IPS-20b (cell line): ENCODE data around the gene BICRAL.
"Not testable (repeated sequence)": the region's sequence is repeated elsewhere in the genome, so short reads cannot be mapped to it uniquely, and the experiment has no call there.

Experiments used
- H3K27ac ChIP-seq: one replicate; pipeline ENCODE4 v1.5.1; 2013; ENCODE audit warnings: low read length
- H3K27me3 ChIP-seq: 2 replicates; pipeline ENCODE4 v1.6.1; 2013; ENCODE audit warnings: mild to moderate bottlenecking, low read length, inconsistent platforms; ENCODE audit not compliant: insufficient read depth
- H3K36me3 ChIP-seq: 2 replicates; pipeline ENCODE4 v1.6.1; 2013; ENCODE audit warnings: low read depth, mild to moderate bottlenecking, inconsistent platforms, low read length, moderate library complexity; ENCODE audit not compliant: insufficient read depth
- H3K4me1 ChIP-seq: 2 replicates; pipeline ENCODE4 v1.6.1; 2013; ENCODE audit warnings: mild to moderate bottlenecking, control low read depth, inconsistent platforms, low read length, moderate library complexity; ENCODE audit not compliant: insufficient read depth
- H3K4me3 ChIP-seq: 2 replicates; pipeline ENCODE4 v1.5.1; 2013; ENCODE audit warnings: mild to moderate bottlenecking, low read length, inconsistent platforms
- H3K9ac ChIP-seq: 2 replicates; pipeline ENCODE4 v1.6.1; 2013; ENCODE audit warnings: low read depth, mild to moderate bottlenecking, inconsistent platforms, low read length, moderate library complexity
- H3K9me3 ChIP-seq: 2 replicates; pipeline ENCODE4 v1.6.1; 2013; ENCODE audit warnings: mild to moderate bottlenecking, low read depth, low read length, inconsistent platforms; ENCODE audit not compliant: insufficient read depth

Gene BICRAL, protein sequence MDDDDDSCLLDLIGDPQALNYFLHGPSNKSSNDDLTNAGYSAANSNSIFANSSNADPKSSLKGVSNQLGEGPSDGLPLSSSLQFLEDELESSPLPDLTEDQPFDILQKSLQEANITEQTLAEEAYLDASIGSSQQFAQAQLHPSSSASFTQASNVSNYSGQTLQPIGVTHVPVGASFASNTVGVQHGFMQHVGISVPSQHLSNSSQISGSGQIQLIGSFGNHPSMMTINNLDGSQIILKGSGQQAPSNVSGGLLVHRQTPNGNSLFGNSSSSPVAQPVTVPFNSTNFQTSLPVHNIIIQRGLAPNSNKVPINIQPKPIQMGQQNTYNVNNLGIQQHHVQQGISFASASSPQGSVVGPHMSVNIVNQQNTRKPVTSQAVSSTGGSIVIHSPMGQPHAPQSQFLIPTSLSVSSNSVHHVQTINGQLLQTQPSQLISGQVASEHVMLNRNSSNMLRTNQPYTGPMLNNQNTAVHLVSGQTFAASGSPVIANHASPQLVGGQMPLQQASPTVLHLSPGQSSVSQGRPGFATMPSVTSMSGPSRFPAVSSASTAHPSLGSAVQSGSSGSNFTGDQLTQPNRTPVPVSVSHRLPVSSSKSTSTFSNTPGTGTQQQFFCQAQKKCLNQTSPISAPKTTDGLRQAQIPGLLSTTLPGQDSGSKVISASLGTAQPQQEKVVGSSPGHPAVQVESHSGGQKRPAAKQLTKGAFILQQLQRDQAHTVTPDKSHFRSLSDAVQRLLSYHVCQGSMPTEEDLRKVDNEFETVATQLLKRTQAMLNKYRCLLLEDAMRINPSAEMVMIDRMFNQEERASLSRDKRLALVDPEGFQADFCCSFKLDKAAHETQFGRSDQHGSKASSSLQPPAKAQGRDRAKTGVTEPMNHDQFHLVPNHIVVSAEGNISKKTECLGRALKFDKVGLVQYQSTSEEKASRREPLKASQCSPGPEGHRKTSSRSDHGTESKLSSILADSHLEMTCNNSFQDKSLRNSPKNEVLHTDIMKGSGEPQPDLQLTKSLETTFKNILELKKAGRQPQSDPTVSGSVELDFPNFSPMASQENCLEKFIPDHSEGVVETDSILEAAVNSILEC

GRCh38 chr6:42781796-42782688 is at the start of gene BICRAL:
TSS of gene BICRAL (plus strand) at chr6:42782052. CDS start at chr6:42822023, 39,971 bp downstream.
- peak within 1 kb of the TSS; percentile 99 for H3K9ac ChIP-seq
- no peaks in the 10 kb centered on the region for H3K27me3 ChIP-seq
- peaks cover 20% of the 10 kb centered on the region; the same call in 1 of the 2 replicates for H3K4me1 ChIP-seq
- H3K36me3 ChIP-seq = no peaks in the 10 kb centered on the region
- H3K4me3 ChIP-seq = peak within 1 kb of the TSS; percentile 87
- H3K9me3 ChIP-seq = no peaks in the 10 kb centered on the region
- H3K27ac ChIP-seq = peak within 1 kb of the TSS; percentile 98

DNA sequence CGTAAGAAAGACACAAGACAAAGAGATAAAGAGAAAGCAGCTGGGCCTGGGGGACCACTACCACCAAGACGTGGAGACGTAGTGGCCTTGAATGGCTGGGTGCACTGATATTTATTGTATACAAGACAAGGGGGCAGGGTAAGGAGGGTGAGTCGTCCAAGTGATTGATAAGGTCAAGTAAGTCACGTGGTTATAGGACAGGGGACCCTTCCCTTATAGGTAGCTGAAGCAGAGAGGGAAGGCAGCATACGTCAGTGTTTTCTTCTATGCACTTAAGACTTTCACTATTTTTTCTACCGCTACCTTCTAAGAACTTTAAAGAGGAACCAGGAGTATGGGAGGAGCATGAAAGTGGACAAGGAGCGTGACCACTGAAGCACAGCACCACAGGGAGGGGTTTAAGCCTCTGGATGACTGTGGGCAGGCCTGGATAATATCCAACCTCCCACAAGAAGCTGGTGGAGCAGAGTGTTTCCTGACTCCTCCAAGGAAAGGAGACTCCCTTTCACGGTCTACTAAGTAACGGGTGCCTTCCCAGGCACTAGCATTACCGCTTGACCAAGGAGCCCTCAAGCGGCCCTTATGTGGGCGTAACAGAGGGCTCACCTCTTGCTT is 47.9 kb upstream of the BICRAL start:
- not testable (repeated sequence) for H3K4me3 ChIP-seq, H3K4me1 ChIP-seq, H3K27ac ChIP-seq, H3K36me3 ChIP-seq, H3K27me3 ChIP-seq, H3K9ac ChIP-seq, H3K9me3 ChIP-seq

- no peaks in the 10 kb centered on the region for H3K27me3 ChIP-seq
- no peak overlapping the region for H3K4me3 ChIP-seq
- H3K27ac ChIP-seq = no peak overlapping the region
- H3K36me3 ChIP-seq = no peaks in the 10 kb centered on the region
- H3K4me1 ChIP-seq = no peaks in the 10 kb centered on the region
- no peak overlapping the region for H3K9ac ChIP-seq
- no peaks in the 10 kb centered on the region for H3K9me3 ChIP-seq
Observed at GRCh38 chr6:42735976-42736375, 45.9 kb upstream of the BICRAL start.

DNA sequence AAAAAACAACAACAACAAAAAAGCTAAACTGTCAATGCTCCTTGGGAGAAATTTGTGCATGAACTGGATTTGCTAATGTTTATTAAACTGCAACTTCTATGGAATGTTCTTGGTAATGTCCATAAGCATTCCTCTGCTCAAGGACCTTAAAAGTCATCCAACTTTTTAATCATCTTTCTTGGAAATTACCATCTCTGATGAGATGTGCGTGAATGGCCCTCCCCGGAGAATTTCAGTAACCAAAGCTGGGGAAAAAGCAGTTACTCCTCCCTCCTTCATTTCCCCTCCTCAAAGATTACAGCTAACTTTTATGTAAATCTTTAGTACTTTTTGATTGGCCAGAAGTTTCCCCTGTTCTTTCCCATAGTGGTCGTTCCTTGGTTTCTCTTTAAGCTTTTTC is 41.1 kb upstream of the BICRAL start:
- H3K27ac ChIP-seq = no peak overlapping the region
- no peaks in the 10 kb centered on the region for H3K27me3 ChIP-seq
- H3K36me3 ChIP-seq = no peaks in the 10 kb centered on the region
- H3K9me3 ChIP-seq = no peaks in the 10 kb centered on the region
- no peak overlapping the region for H3K4me3 ChIP-seq
- H3K9ac ChIP-seq = no peak overlapping the region
- H3K4me1 ChIP-seq = peaks cover 9% of the 10 kb centered on the region

- Histone ChIP-seq H3K27me3 (no peaks in the 10 kb centered on the region), H3K4me1 (peaks cover 9% of the 10 kb centered on the region), H3K36me3 (no peaks in the 10 kb centered on the region), H3K9me3 (no peaks in the 10 kb centered on the region), H3K4me3 (no peak overlapping the region), H3K9ac (no peak overlapping the region), H3K27ac (no peak overlapping the region)
Observed at GRCh38 chr6:42742116-42742894, 39.5 kb upstream of the BICRAL start.

DNA sequence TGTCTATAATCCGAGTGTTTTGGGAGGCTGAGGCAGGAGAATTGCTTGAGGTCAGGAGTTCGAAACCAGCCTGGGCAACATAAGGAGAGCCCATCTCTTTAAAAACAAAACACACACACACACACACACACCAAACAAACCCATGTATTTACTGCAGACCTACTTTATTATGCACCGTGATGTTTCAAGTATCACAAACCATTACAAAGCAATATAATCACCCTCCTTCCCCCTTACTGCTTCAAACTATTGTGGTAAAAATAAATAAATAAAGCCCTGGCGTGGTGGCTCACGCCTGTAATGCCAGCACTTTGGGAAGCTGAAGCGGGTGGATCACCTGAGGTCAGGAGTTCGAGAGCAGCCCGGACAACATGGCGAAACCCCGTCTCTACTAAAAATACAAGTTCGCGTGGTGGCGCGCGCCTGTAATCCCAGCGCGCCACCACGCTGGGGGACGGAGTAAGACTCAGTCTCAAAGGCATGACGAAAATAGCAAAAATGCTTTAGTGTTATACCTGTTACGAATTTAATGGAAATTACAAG is 37.4 kb upstream of the BICRAL start:
- Histone ChIP-seq H3K4me1 (peaks cover 9% of the 10 kb centered on the region), H3K9ac (peak overlapping the region; percentile 97; the same call in 1 of the 2 replicates), H3K4me3 (peak overlapping the region; percentile 99), H3K9me3 (no peaks in the 10 kb centered on the region), H3K27ac (no peak overlapping the region), H3K27me3 (no peaks in the 10 kb centered on the region), H3K36me3 (no peaks in the 10 kb centered on the region)

- H3K4me3 ChIP-seq = peak overlapping the region; percentile 99
- peaks cover 9% of the 10 kb centered on the region for H3K4me1 ChIP-seq
- peak overlapping the region; percentile 97 for H3K9ac ChIP-seq
- peak overlapping the region; percentile 40 for H3K27ac ChIP-seq
- H3K27me3 ChIP-seq = no peaks in the 10 kb centered on the region
- H3K9me3 ChIP-seq = no peaks in the 10 kb centered on the region
- no peaks in the 10 kb centered on the region for H3K36me3 ChIP-seq
Observed at GRCh38 chr6:42745083-42745639, 36.7 kb upstream of the BICRAL start.

DNA sequence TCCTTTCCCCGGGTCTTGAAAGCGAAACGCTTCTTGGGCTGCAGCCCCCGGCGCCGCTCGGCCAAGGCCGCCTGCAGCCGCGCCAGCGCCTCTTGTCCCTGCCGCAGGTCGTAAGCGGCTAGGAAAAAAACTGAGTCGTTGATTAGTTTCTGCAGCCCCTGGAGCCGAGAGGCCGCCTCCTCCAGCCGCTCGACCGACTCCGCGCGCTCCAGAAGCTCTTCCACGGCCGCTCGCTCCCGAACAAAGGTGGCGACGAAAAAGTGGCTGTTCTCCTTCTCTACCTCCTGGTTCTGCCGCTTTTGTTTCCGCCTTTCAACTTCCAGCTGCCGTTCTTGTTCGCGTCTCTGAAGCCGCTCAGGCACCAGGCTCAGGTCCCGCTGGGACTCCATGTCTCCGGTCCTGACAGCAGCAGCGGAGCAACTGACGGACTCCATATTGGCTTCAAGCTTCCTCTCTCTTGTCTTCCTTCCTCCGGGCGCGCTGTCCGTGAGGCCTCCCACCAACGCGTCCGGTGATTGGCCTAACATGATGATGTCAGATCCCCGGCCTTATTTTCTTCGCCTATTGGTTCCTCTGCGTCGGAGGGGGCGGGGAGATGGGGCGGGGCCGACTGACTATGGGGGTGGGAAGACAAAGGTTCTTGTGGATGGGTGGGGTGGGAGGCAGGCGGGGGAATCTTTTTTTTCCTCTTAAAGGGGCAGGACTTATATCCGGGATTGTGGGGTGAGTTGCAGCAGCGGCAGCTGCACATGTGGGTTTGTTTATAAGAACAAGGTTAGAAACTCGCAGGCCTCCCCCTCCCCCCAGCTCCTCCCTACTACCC is 36.0 kb upstream of the BICRAL start, which contains the start of gene TBCC:
TSS of gene TBCC (minus strand) at position 464 of the 823 bp plus-strand sequence. CDS start at position 434, 30 bp downstream.
- H3K9ac ChIP-seq = peak within 1 kb of the TSS; percentile 97
- no peaks in the 10 kb centered on the region for H3K9me3 ChIP-seq
- no peaks in the 10 kb centered on the region for H3K36me3 ChIP-seq
- H3K27me3 ChIP-seq = no peaks in the 10 kb centered on the region
- H3K4me3 ChIP-seq = peak within 1 kb of the TSS; percentile 99
- peaks cover 9% of the 10 kb centered on the region for H3K4me1 ChIP-seq
- peak within 1 kb of the TSS; percentile 94 for H3K27ac ChIP-seq
